Measurements from ENCODE around the gene TMEM150C. TPM values are rescaled to one million over a fixed set of nuclear protein-coding genes. Genes with fewer than 3 reads are reported as not detected.

TMEM150C gene
- total and polyA plus RNA-seq, 2 of the 8 experiments (the other 6 are each of a cell fraction or from before 2014, with no cell fraction given): 1.5 to 1.7 TPM

DNA sequence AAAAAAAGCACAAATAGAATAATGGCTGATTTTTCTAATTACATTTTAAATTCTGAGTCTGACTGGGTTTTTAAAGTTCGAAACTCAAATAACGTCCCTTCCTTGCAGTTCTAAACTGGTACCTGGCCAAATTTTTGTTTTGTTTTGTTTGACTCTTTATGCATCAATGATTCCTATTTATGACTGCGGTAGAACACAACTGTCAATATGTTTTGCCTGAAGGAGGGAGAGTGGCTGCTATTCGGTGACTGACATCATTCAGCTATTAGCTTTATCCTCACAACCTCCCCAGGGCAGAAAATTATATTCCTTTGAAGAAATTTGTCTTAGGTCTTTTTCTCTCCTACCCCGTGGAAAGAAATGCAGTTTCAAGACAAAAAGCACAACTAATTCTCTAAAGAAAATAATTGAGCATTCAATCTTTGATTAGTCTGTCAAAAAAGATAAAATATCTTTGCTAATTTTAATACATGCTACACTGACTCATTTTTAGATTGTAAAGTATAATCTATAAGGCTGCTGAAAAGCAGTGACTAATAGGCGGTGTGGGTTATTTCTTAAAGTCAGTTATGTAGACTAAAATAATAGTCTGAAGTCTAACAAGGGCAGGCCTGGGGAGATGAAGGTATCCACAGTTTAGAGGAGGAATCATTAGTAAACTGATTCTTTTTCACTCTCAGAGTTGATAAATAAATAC is 61.9 kb downstream of the TMEM150C start:
- DNase-seq (ENCODE audit: low read depth in 1 of 2, low spot score in 2 of 2): no peak
- H4K8ac ChIP-seq (ENCODE audit: extremely low read depth, insufficient read depth, low read length): no peak overlapping the region

More for the DNA sequence above, 61.9 kb downstream of the TMEM150C start:
- Histone ChIP-seq H3K23ac (ENCODE audit: insufficient read length) (no peak overlapping the region), H3K27me3 (replicated peaks in 1 of 4; ENCODE audit: control insufficient read depth in 3 of 4, extremely low read depth in 1 of 4, insufficient read depth in 3 of 4, low read length in 3 of 4) (no peaks in the 10 kb centered on the region), H3K4ac (replicated peaks; ENCODE audit: insufficient read length, low read depth, low read length) (no peak overlapping the region), H2BK12ac (ENCODE audit: low read depth, low read length) (no peak overlapping the region), H3K9ac (replicated peaks in 1 of 4; ENCODE audit: extremely low read depth in 1 of 4, low read depth in 3 of 4, low read length in 3 of 4) (no peak overlapping the region), H2AFZ (ENCODE audit: low read length) (no peak overlapping the region), H3K4me1 (replicated peaks in 1 of 4; ENCODE audit: control insufficient read depth in 3 of 4, insufficient read depth in 4 of 4, low read length in 3 of 4) (peaks cover 4 to 11% (median 10%) of the 10 kb centered on the region in 4 experiments; a peak in 5 of 7 replicates), H3K9me3 (ENCODE audit: insufficient read depth in 2 of 2, low read depth in 1 of 2, low read length in 1 of 2) (no peaks in the 10 kb centered on the region), H4K20me1 (replicated peaks in 1 of 2; ENCODE audit: control insufficient read depth in 1 of 2, insufficient read depth in 2 of 2, low read length in 2 of 2) (no peaks in the 10 kb centered on the region), H3K23me2 (ENCODE audit: low read depth, low read length) (no peaks in the 10 kb centered on the region), H3K4me3 (ENCODE audit: extremely low read depth in 1 of 4, insufficient read depth in 2 of 4, low read depth in 3 of 4, low read length in 4 of 4) (no peak overlapping the region), H2BK15ac (ENCODE audit: low read length) (no peak overlapping the region), H2AK5ac (ENCODE audit: low read depth, low read length) (no peak overlapping the region), H2BK20ac (ENCODE audit: low read length) (no peak overlapping the region), H3K27ac (ENCODE audit: low read depth, low read length) (no peak overlapping the region), H3K56ac (replicated peaks; ENCODE audit: insufficient read length, low read depth, low read length) (no peak overlapping the region), H3K4me2 (ENCODE audit: insufficient read depth in 1 of 2, low read depth in 2 of 2, low read length in 2 of 2) (no peak overlapping the region), H2BK120ac (replicated peaks; ENCODE audit: low read depth, low read length) (no peak overlapping the region), H4K91ac (replicated peaks; ENCODE audit: insufficient read length, low read length) (no peak overlapping the region), H3K36me3 (ENCODE audit: control insufficient read depth in 2 of 4, insufficient read depth in 4 of 4, low read length in 3 of 4) (no peaks in the 10 kb centered on the region), H3K18ac (ENCODE audit: extremely low read depth, low read length) (no peak overlapping the region), H3K14ac (ENCODE audit: insufficient read length) (no peak overlapping the region), H3K79me2 (ENCODE audit: control insufficient read depth in 1 of 2, insufficient read depth in 2 of 2, low read length in 2 of 2) (no peaks in the 10 kb centered on the region), H2BK5ac (ENCODE audit: low read depth, low read length) (no peak overlapping the region), H4K5ac (ENCODE audit: insufficient read length, low read depth, low read length) (no peak overlapping the region), H3K79me1 (ENCODE audit: low read depth, low read length) (no peaks in the 10 kb centered on the region)
- ChIA-PET CTCF (ENCODE audit: partially characterized antibody) (interaction anchor here (0.8 to 1.7 kb wide), 7 partner anchors 9 to 63 kb away, joined by 3 to 5 read pairs (median 4); no protein-coding TSS in a partner anchor), POLR2A (ENCODE audit: partially characterized antibody) (interaction anchor here (0.9 kb wide), 1 partner anchor 69 kb away, joined by 5 read pairs; no protein-coding TSS in a partner anchor)
- TF ChIP-seq PHF8 (conservative IDR thresholded peaks at IDR 0.05; ENCODE audit: low read depth, low read length) (no peak), CBX8 (IDR thresholded peaks at IDR 0.05; ENCODE audit: borderline replicate concordance, low read depth, low read length) (no peak), HDAC6 (IDR thresholded peaks at IDR 0.05; ENCODE audit: low read depth, low read length) (no peak), NRF1 (IDR thresholded peaks at IDR 0.05; ENCODE audit: low read depth, low read length) (no peak), GTF2F1 (IDR thresholded peaks at IDR 0.05; ENCODE audit: borderline replicate concordance, low read depth, low read length) (no peak), RBBP5 (IDR thresholded peaks at IDR 0.05; ENCODE audit: borderline replicate concordance, low read depth, low read length) (no peak), KDM1A (IDR thresholded peaks at IDR 0.05; ENCODE audit: borderline replicate concordance, low read length) (no peak), BCL11A (IDR thresholded peaks at IDR 0.05; ENCODE audit: low read depth in 2 of 2, low read length in 2 of 2) (no peak), E2F6 (IDR thresholded peaks at IDR 0.05) (no peak)
- FAIRE-seq: no peak
- 91% methylated on average over 6 of the region's 6 CpGs; no CpG with 5 or more reads in 1 of the 2 experiments for WGBS, 2 experiments (ENCODE audit: extremely low coverage in 1 of 2, insufficient coverage in 1 of 2, insufficient read length in 1 of 2, insufficient replicate concordance in 2 of 2, low coverage in 1 of 2, low lambda C conversion rate in 2 of 2, missing lambda C conversion rate in 1 of 2)

Data from H1 (cell line).